GM21528 (cell line): ENCODE data around the gene NDNF.

Experiments
- ATAC-seq: cut with Tn5 transposase; IDR thresholded peaks from one replicate; pipeline ENCODE4 v1.9.1; 2021; ENCODE audit warnings: mild to moderate bottlenecking, moderate library complexity; ENCODE audit not compliant: unreplicated experiment, low FRiP score

The NDNF gene

DNA sequence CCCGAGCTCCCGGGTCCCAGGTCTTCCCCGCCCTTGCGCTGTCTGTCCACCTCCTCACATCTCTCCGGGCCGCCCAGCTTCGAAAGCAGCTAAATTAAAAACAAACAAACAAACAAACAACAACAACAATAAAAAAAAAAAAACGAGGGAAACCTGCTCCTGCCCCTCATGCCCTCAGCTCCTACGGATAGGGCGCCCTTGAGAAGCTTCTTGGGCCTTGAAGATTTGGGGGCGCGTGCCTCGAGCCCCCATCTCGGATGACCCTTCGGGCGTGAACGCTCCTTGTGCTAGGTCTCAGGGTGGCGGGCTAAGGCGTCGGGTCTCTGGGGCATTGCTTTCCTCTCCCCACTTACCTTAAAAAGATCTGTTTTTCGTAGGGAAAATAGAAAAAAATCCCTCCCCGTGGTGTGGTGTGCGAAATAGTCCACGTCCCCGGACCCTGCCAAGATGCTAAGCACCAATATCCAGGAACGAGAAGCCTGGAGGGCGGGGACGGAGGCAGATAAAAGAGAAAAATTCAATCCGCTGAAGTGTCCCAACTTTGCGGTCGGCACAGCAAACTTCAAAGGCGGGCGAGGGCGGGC, 603 bp downstream of the NDNF start:
- no peak for ATAC-seq

GRCh38 chr4:121070696-121071639, 1.4 kb downstream of the NDNF start:
- ATAC-seq: no peak

DNA sequence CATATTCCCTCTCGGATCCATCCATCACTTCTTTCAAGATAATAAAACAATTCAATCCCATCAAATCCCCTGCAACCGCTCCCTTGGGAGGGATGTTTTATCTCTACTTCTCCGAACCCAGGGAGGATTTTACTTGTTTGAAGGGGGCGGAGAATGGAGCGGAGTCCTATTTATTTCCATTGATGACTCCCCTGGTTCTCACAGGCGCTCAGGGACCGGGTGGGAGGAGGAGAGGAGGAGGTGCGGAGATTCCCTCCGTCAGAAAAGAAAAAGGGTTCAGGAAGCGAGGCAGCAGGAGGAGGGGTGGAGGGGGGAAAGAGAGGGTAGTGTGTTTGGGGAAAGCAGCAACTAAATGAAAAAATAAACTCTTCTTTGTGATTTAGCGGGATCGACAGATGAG, 2.1 kb downstream of the NDNF start:
- ATAC-seq: no peak

GRCh38 chr4:121069430-121069829, 2.9 kb downstream of the NDNF start:
- ATAC-seq: no peak

DNA sequence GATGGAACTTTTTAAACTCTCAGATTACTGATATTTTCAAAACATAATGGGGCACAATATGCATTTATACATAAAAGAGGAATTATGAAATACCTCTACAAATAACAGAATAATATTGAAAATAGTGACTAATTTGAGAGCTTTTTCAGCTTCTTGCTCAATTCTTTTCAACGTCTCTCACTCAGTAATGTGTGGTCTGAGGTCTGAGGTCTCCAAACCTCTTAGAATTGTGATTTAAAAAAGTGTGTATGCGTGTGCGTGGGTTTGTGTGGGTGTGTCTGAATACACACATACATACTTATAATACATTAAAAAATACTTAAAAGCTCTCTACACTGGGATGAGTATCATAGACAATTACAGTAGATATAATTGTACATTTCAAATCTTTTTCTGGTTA, 7.9 kb downstream of the NDNF start:
- ATAC-seq: no peak

GRCh38 chr4:121062521-121062920, 9.8 kb downstream of the NDNF start:
- ATAC-seq: no peak

- no peak for ATAC-seq
Measured at GRCh38 chr4:121061861-121062260, 10.5 kb downstream of the NDNF start.

DNA sequence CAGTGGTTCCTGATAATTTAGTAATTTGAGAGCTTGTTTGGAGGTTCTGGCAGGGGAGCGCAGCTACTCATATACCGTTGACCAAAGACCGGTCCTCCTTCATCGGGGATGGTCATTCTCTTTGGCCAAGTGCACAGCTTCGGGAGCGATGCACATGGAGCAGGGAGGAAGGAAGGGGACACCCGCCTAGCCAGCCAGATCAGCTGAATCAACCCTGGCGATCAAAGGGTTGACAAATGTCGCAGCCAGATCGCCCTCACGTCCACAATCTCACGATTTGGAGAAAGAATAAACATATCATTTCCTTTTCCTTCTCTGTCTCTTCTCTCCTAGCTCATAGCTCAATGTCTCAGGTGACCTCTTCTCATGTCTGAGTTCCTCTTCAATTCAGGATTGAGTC, 11.1 kb downstream of the NDNF start:
- ATAC-seq: no peak

- no peak for ATAC-seq
Measured at GRCh38 chr4:121057466-121057922, 14.8 kb downstream of the NDNF start.

DNA sequence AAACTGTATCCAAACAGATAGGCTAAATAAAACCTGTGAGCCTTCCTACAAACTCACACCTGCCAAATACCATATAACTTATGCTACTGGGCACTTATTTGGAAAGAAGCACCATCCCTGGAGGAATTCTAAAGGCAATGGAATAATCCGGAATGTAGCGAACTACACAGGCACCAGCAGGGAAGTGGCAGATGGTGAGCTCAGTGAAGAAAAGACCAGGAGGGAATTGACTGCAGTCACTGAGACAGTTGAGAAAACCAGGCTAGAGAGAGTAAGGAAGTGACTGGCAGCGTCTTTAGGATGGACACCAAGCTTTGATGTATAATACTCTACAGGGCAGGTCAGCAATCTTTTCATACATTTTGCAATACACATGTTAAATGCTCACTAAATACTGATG, 16.3 kb downstream of the NDNF start:
- no peak for ATAC-seq

- no peak for ATAC-seq
Measured at GRCh38 chr4:121054373-121054772, 18.0 kb downstream of the NDNF start.

DNA sequence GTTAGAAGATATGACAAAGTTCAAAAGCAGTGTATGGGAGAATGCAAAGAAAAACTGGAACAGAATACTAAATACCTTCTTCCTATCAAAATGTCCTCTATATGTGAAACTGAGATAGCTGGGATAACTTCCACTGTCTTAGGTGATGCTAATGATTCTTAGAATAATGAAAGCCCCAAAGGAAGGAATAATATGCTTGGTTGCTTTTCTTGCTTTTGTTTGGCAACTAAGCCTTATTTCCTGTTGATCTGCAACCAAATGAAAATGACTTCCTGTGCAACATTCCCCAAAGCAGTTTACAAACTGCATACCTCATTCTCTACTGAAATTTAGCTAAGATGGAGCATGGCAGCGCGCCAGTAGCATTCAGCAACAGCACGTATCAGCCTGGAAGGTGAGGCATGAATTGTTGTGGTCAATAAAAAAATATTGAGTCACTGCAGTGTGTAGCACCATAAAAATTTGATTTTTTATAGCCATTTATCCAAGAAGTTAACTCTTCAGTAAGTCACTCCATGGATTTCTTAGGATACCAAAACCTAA, 18.7 kb downstream of the NDNF start:
- no peak for ATAC-seq

DNA sequence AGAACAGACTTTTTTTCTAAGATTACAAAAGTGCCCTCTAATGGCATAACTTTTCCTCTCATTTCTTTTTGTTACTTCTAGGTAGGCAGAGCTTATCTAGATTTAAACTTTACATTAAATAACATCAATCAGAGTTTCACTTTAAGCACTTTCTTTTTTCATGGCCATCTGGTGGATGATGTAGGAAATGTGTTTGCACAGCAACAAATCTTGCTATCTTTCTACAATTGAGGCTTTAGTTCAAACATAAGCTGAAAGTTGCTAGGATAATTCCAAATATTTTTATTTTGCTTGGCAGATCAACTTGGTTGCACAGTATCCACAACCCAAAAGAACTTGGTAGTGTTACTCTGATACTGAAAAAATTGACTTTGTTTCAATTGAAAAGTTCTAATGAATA, 22.0 kb downstream of the NDNF start:
- ATAC-seq: no peak

DNA sequence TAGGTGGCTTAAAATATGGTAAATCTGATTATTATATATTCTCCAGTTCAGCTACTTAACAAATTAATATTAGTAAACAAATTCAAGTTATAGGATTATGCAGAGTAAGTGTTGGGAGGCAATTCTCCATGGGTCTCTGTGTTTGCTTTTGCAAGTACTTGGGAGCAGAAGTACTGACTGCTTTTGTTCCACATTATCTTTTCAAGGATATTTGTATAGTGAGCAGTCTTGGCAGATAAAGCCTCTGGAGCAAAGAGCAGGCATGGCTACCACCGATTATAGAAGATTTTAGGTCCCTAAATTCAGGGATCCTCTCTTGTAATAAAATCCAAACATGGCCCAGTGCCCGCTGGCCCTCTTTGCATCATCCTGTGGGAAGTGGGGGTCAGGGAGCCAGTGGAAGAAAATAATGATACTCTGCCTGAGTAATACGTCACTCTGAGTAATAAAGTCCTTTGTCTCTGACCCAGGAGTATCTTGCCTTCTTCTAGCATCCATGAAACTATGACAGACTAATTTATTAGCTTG, 23.2 kb downstream of the NDNF start:
- ATAC-seq: no peak

DNA sequence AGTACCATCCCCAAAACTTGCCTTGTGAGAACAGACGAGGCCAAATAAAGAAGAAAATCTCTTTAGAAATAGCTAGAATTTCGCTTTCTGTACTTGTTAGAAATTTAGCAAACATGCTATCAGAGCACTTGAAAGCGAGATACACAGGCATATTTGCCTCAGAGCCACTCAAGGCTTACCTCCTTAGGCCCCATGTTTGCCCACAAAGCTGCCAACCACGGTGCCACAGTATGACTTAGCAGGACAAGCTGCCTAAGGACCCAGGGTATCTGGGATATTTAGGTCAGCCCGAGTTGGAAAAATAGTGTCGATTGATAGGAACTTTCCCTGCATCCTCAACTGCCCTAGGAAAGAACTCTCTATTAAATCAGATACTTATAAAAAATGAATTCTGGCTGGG, 24.2 kb downstream of the NDNF start:
- ATAC-seq: no peak

DNA sequence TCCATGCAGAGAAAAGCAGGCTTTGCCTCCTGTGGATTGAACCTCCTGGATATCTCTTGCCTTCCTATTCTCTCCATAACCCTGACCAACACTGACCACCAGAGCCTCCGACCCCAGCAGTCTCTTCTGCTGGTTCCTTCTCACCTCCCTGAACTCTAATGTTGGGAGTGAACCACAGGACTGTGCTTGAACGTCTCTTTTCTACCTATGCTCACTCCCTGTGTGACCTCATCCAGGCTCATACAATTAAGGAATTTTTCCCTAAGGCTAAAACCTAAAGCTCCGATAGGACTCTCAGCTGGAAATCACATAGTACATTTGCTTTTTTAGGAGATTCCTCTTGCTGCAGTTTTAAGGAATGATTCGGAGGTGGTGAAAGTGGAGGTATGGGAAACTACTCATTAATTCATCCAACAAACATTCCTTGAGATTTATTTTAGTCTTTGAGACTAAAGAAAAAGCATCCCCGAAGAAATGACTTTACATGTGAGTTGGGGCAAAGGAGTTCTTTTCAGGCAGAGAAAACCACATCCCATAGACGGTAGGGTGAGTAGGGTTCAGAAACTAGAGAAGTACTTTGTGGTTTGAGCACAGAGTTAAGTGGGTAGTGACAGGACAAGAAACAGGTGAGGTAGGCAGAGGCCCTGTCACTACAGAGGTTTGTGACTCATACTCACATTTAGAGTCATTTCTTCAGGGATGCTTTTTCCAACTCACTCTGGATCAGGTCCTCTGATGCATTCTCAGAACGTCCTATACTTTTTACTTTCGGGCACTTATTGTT, 30.8 kb downstream of the NDNF start:
- peak; percentile 99 for ATAC-seq

- ATAC-seq: no peak
Measured at GRCh38 chr4:121034017-121034416, 38.3 kb downstream of the NDNF start.

DNA sequence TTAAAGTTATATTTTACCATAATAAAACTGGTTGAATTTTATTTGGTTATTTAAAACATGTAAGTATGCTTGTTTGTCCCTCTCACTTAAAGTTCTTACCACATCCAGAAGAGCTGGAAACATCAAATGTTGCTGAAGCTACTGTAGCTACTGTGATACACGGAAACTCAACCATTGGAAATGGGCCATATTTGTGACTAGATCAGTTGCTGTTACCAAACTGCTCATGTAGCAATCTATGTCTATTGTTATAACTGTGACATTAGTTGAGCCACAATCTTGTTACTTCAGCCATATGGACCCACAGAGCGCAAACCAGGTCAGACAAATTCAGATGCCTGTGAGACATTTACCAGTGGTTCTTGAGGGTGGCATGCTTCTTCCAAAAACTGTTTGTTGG, 41.6 kb downstream of the NDNF start:
- no peak for ATAC-seq

GRCh38 chr4:121030131-121030530, 42.2 kb downstream of the NDNF start:
- no peak for ATAC-seq

DNA sequence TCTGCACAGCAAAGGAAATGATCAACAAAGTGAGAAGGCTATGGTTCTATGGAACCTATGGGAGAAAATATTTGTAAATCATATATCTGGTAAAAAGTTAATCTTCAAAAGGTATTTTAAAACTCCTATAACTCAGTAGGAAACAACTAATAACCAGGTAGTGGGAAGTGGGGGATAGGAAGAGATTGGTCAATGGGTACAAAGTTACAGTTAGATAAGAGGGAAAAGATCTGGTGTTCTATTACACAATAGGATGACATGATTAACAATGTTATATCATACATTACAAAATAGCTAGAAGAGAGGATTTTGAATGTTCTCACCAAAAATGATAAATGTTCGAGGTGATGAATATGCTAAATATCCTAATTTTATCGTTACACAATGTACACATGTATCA, 46.3 kb downstream of the NDNF start:
- ATAC-seq: no peak

GRCh38 chr4:121025540-121025939, 46.8 kb downstream of the NDNF start:
- ATAC-seq: no peak
